Subcutaneous abdominal adipose tissue (tissue), 5 donors: ENCODE data around the gene U2AF2.

ENCODE experiments used
- H3K27ac ChIP-seq: one replicate; pipeline ENCODE4 v1.7.0; 2013; ENCODE audit warnings: low read depth, mild to moderate bottlenecking, inconsistent platforms, low read length, moderate library complexity
- H3K27me3 ChIP-seq, 5 donors: one replicate each; pipeline ENCODE4 v1.7.0; 2013; ENCODE audit warnings: low read length in 5 of 5, inconsistent platforms in 1 of 5; ENCODE audit not compliant: control insufficient read depth in 5 of 5, insufficient read depth in 4 of 5
- H3K36me3 ChIP-seq, 5 donors: one replicate each; pipeline ENCODE4 v1.7.0; 2013; ENCODE audit warnings: low read length in 5 of 5; ENCODE audit not compliant: control insufficient read depth in 5 of 5, insufficient read depth in 5 of 5
- H3K4me1 ChIP-seq, 5 donors: one replicate each; pipeline ENCODE4 v1.7.0; 2013; ENCODE audit warnings: low read length in 5 of 5, mild to moderate bottlenecking in 3 of 5, moderate library complexity in 1 of 5; ENCODE audit not compliant: control insufficient read depth in 5 of 5, insufficient read depth in 5 of 5
- H3K4me3 ChIP-seq, 5 donors: one replicate each; pipeline ENCODE4 v1.7.0; 2013; ENCODE audit warnings: low read length in 5 of 5, low read depth in 1 of 5
- H3K9ac ChIP-seq, 5 donors: one replicate each; pipeline ENCODE4 v1.7.0; 2013; ENCODE audit warnings: low read length in 5 of 5, mild to moderate bottlenecking in 4 of 5, moderate library complexity in 3 of 5
- H3K9me3 ChIP-seq, 5 donors: one replicate each; pipeline ENCODE4 v1.7.0; 2013; ENCODE audit warnings: low read length in 5 of 5; ENCODE audit not compliant: control insufficient read depth in 5 of 5
- donor health status: healthy.
- donor health status: healthy.
- donor health status: healthy.
- donor health status: healthy.
- donor health status: healthy.

Gene U2AF2

GRCh38 chr19:55621673-55622231 is 33.1 kb upstream of the U2AF2 start:
- Histone ChIP-seq H3K27ac (no peak overlapping the region), H3K27me3 (no peaks in the 10 kb centered on the region), H3K9me3 (no peaks in the 10 kb centered on the region), H3K4me3 (no peak overlapping the region), H3K36me3 (peaks cover 0 to 30% (median 10%) of the 10 kb centered on the region in 5 donors), H3K9ac (no peak overlapping the region), H3K4me1 (peaks cover 0 to 40% (median 24%) of the 10 kb centered on the region in 5 donors)

- no peak overlapping the region for H3K27ac ChIP-seq
- no peak overlapping the region for H3K4me3 ChIP-seq
- H3K36me3 ChIP-seq = peaks cover 0 to 25% (median 5%) of the 10 kb centered on the region in 5 donors
- no peak overlapping the region for H3K9ac ChIP-seq
- peaks cover 0 to 40% (median 24%) of the 10 kb centered on the region in 5 donors for H3K4me1 ChIP-seq
- H3K9me3 ChIP-seq = no peaks in the 10 kb centered on the region
- no peaks in the 10 kb centered on the region for H3K27me3 ChIP-seq
Measured at GRCh38 chr19:55622242-55622969, 32.4 kb upstream of the U2AF2 start.

GRCh38 chr19:55623130-55623529 is 31.7 kb upstream of the U2AF2 start:
- Histone ChIP-seq H3K9ac (no peak overlapping the region), H3K27ac (peak overlapping the region; percentile 3), H3K4me1 (peaks cover 0 to 40% (median 23%) of the 10 kb centered on the region in 5 donors), H3K9me3 (no peaks in the 10 kb centered on the region), H3K36me3 (peaks cover 0 to 21% (median 2%) of the 10 kb centered on the region in 5 donors), H3K4me3 (no peak overlapping the region), H3K27me3 (no peaks in the 10 kb centered on the region)

GRCh38 chr19:55623561-55623960 is 31.3 kb upstream of the U2AF2 start:
- Histone ChIP-seq H3K36me3 (peaks cover 0 to 21% (median 2%) of the 10 kb centered on the region in 5 donors), H3K4me3 (peak overlapping the region in 4 of 5 donors; percentile 8 to 42 (median 32)), H3K9me3 (no peaks in the 10 kb centered on the region), H3K27ac (peak overlapping the region; percentile 3), H3K9ac (no peak overlapping the region), H3K4me1 (peaks cover 0 to 38% (median 22%) of the 10 kb centered on the region in 5 donors), H3K27me3 (no peaks in the 10 kb centered on the region)

GRCh38 chr19:55624109-55625003 is 30.5 kb upstream of the U2AF2 start, which contains the start of gene ZNF784:
Gene ZNF784, minus strand, starts transcription at chr19:55624566. Its CDS starts 5 bp downstream, at chr19:55624561.
- H3K36me3 ChIP-seq = peaks cover 0 to 21% (median 2%) of the 10 kb centered on the region in 5 donors
- no peaks in the 10 kb centered on the region for H3K9me3 ChIP-seq
- peak within 1 kb of the TSS; percentile 77 for H3K27ac ChIP-seq
- peaks cover 0 to 32% (median 16%) of the 10 kb centered on the region in 5 donors for H3K4me1 ChIP-seq
- no peaks in the 10 kb centered on the region for H3K27me3 ChIP-seq
- H3K9ac ChIP-seq = peak within 1 kb of the TSS in 3 of 5 donors; percentile 47 to 64 (median 51)
- peak within 1 kb of the TSS; percentile 69 to 92 (median 74) for H3K4me3 ChIP-seq

GRCh38 chr19:55625004-55625326 is 29.9 kb upstream of the U2AF2 start:
- H3K27me3 ChIP-seq = no peaks in the 10 kb centered on the region
- peak overlapping the region; percentile 69 to 92 (median 74) for H3K4me3 ChIP-seq
- no peaks in the 10 kb centered on the region for H3K9me3 ChIP-seq
- H3K9ac ChIP-seq = peak overlapping the region in 2 of 5 donors; percentile 47 to 51
- no peak overlapping the region for H3K27ac ChIP-seq
- peaks cover 0 to 26% (median 13%) of the 10 kb centered on the region in 5 donors for H3K4me1 ChIP-seq
- peaks cover 0 to 21% (median 2%) of the 10 kb centered on the region in 5 donors for H3K36me3 ChIP-seq

- H3K27ac ChIP-seq = no peak overlapping the region
- peaks cover 0 to 15% (median 13%) of the 10 kb centered on the region in 5 donors for H3K4me1 ChIP-seq
- no peak overlapping the region for H3K4me3 ChIP-seq
- H3K36me3 ChIP-seq = peaks cover 0 to 9% (median 0%) of the 10 kb centered on the region in 5 donors
- H3K27me3 ChIP-seq = no peaks in the 10 kb centered on the region
- no peaks in the 10 kb centered on the region for H3K9me3 ChIP-seq
- no peak overlapping the region for H3K9ac ChIP-seq
Measured at GRCh38 chr19:55626350-55626749, 28.5 kb upstream of the U2AF2 start.

GRCh38 chr19:55632463-55632834 is 22.4 kb upstream of the U2AF2 start:
- Histone ChIP-seq H3K4me1 (peaks cover 11 to 40% (median 32%) of the 10 kb centered on the region in 5 donors), H3K36me3 (no peaks in the 10 kb centered on the region), H3K9ac (peak overlapping the region in 1 of 5 donors; percentile 30), H3K27me3 (no peaks in the 10 kb centered on the region), H3K9me3 (no peaks in the 10 kb centered on the region), H3K27ac (no peak overlapping the region), H3K4me3 (no peak overlapping the region)

- peaks cover 11 to 50% (median 41%) of the 10 kb centered on the region in 5 donors for H3K4me1 ChIP-seq
- no peaks in the 10 kb centered on the region for H3K36me3 ChIP-seq
- no peaks in the 10 kb centered on the region for H3K27me3 ChIP-seq
- H3K27ac ChIP-seq = peak overlapping the region; percentile 95
- no peaks in the 10 kb centered on the region for H3K9me3 ChIP-seq
- peak overlapping the region in 1 of 5 donors; percentile 100 for H3K4me3 ChIP-seq
- H3K9ac ChIP-seq = peak overlapping the region in 1 of 5 donors; percentile 3
Measured at GRCh38 chr19:55633861-55634260, 21.0 kb upstream of the U2AF2 start.
